Measurements from ENCODE around the gene SAMD7.

The SAMD7 gene, protein sequence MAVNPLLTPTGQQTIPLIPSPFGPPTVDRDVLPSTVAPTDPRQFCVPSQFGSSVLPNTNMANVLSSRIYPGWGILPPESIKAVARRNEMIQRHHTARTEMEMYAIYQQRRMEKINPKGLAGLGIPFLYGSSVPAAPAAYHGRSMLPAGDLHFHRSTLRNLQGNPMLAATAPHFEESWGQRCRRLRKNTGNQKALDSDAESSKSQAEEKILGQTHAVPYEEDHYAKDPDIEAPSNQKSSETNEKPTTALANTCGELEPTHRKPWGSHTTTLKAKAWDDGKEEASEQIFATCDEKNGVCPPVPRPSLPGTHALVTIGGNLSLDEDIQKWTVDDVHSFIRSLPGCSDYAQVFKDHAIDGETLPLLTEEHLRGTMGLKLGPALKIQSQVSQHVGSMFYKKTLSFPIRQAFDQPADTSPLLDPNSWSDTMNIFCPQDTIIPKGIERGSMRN

GRCh38 chr3:169911272-169911671, at the start of gene SAMD7:
TSS of gene SAMD7 (plus strand) at chr3:169911572. CDS start at chr3:169919499, 7,927 bp downstream.
- no peak within 1 kb of the TSS for H3K27ac ChIP-seq (ENCODE audit: low read depth, low read length)
- peaks cover 16% of the 10 kb centered on the region for H3K4me1 ChIP-seq (ENCODE audit: control insufficient read depth, insufficient read depth, low read length)
- H3K9me3 ChIP-seq (ENCODE audit: control insufficient read depth, insufficient read depth, low read depth, low read length): no peaks in the 10 kb centered on the region
- no peak within 1 kb of the TSS for H3K9ac ChIP-seq (ENCODE audit: low read length)
- no peak within 1 kb of the TSS for H3K4me3 ChIP-seq (ENCODE audit: low read depth, low read length)
- H3K36me3 ChIP-seq (ENCODE audit: control insufficient read depth, insufficient read depth, low read length): no peaks in the 10 kb centered on the region
- H3K27me3 ChIP-seq (ENCODE audit: control insufficient read depth, insufficient read depth, low read length): no peaks in the 10 kb centered on the region

- H3K9ac ChIP-seq (ENCODE audit: low read length): no peak overlapping the region
- H3K36me3 ChIP-seq (ENCODE audit: control insufficient read depth, insufficient read depth, low read length): no peaks in the 10 kb centered on the region
- H3K4me1 ChIP-seq (ENCODE audit: control insufficient read depth, insufficient read depth, low read length): peaks cover 2% of the 10 kb centered on the region; the same call in 1 of the 2 replicates
- H3K9me3 ChIP-seq (ENCODE audit: control insufficient read depth, insufficient read depth, low read depth, low read length): no peaks in the 10 kb centered on the region
- H3K4me3 ChIP-seq (ENCODE audit: low read depth, low read length): no peak overlapping the region
- H3K27me3 ChIP-seq (ENCODE audit: control insufficient read depth, insufficient read depth, low read length): no peaks in the 10 kb centered on the region
- H3K27ac ChIP-seq (ENCODE audit: low read depth, low read length): no peak overlapping the region
These were observed 49.5 kb upstream of the SAMD7 start for GRCh38 chr3:169861871-169862270.

GRCh38 chr3:169863458-169863899, 47.9 kb upstream of the SAMD7 start:
- H3K27me3 ChIP-seq (ENCODE audit: control insufficient read depth, insufficient read depth, low read length): no peaks in the 10 kb centered on the region
- H3K9ac ChIP-seq (ENCODE audit: low read length): no peak overlapping the region
- no peak overlapping the region for H3K4me3 ChIP-seq (ENCODE audit: low read depth, low read length)
- no peaks in the 10 kb centered on the region for H3K36me3 ChIP-seq (ENCODE audit: control insufficient read depth, insufficient read depth, low read length)
- no peaks in the 10 kb centered on the region for H3K9me3 ChIP-seq (ENCODE audit: control insufficient read depth, insufficient read depth, low read depth, low read length)
- H3K4me1 ChIP-seq (ENCODE audit: control insufficient read depth, insufficient read depth, low read length): peaks cover 2% of the 10 kb centered on the region; the same call in 1 of the 2 replicates
- H3K27ac ChIP-seq (ENCODE audit: low read depth, low read length): no peak overlapping the region

- Histone ChIP-seq H3K27me3 (ENCODE audit: control insufficient read depth, insufficient read depth, low read length) (no peaks in the 10 kb centered on the region), H3K9me3 (ENCODE audit: control insufficient read depth, insufficient read depth, low read depth, low read length) (no peaks in the 10 kb centered on the region), H3K36me3 (ENCODE audit: control insufficient read depth, insufficient read depth, low read length) (no peaks in the 10 kb centered on the region), H3K4me3 (ENCODE audit: low read depth, low read length) (no peak overlapping the region), H3K4me1 (ENCODE audit: control insufficient read depth, insufficient read depth, low read length) (peaks cover 2% of the 10 kb centered on the region; the same call in 1 of the 2 replicates), H3K9ac (ENCODE audit: low read length) (no peak overlapping the region), H3K27ac (ENCODE audit: low read depth, low read length) (no peak overlapping the region)
These were observed 47.1 kb upstream of the SAMD7 start for GRCh38 chr3:169864270-169864669.

- Histone ChIP-seq H3K27ac (ENCODE audit: low read depth, low read length) (no peak overlapping the region), H3K4me1 (ENCODE audit: control insufficient read depth, insufficient read depth, low read length) (peaks cover 5% of the 10 kb centered on the region; the same call in 1 of the 2 replicates), H3K4me3 (ENCODE audit: low read depth, low read length) (no peak overlapping the region), H3K9ac (ENCODE audit: low read length) (no peak overlapping the region), H3K9me3 (ENCODE audit: control insufficient read depth, insufficient read depth, low read depth, low read length) (no peaks in the 10 kb centered on the region), H3K27me3 (ENCODE audit: control insufficient read depth, insufficient read depth, low read length) (no peaks in the 10 kb centered on the region), H3K36me3 (ENCODE audit: control insufficient read depth, insufficient read depth, low read length) (no peaks in the 10 kb centered on the region)
These were observed 46.1 kb upstream of the SAMD7 start for GRCh38 chr3:169865176-169865767.

DNA sequence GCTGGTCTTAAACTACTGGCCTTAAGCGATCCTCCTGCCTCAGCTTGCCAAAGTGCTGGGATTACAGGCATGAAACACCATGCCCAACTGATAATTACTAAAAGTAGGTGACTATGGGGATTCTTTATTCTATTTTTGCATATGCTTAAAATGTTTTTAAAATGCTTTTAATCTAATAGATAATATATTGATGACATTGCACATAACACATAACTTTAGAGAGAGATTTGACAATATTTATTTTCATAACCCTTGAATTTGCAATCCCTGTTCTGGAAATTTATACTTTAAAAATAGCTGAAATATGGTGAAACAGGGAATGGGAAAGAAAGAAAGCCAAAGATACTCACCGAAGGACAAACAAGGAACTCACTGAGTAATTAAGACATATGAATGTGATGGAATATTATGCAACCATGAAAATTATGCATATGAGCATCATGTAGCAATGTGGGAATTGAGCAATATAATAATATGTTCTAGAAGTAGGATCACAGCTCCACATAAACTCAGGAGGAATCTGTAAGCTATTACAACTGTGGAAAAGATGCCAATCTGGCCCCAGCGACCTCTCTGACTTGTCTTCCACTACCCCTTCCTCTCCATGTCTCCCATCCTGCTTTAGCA, 43.7 kb upstream of the SAMD7 start:
- Histone ChIP-seq H3K27me3 (ENCODE audit: control insufficient read depth, insufficient read depth, low read length) (no peaks in the 10 kb centered on the region), H3K27ac (ENCODE audit: low read depth, low read length) (no peak overlapping the region), H3K4me3 (ENCODE audit: low read depth, low read length) (no peak overlapping the region), H3K9ac (ENCODE audit: low read length) (no peak overlapping the region), H3K4me1 (ENCODE audit: control insufficient read depth, insufficient read depth, low read length) (peaks cover 4% of the 10 kb centered on the region; the same call in 1 of the 2 replicates), H3K9me3 (ENCODE audit: control insufficient read depth, insufficient read depth, low read depth, low read length) (no peaks in the 10 kb centered on the region), H3K36me3 (ENCODE audit: control insufficient read depth, insufficient read depth, low read length) (no peaks in the 10 kb centered on the region)

- Histone ChIP-seq H3K4me1 (ENCODE audit: control insufficient read depth, insufficient read depth, low read length) (peaks cover 4% of the 10 kb centered on the region; the same call in 1 of the 2 replicates), H3K4me3 (ENCODE audit: low read depth, low read length) (no peak overlapping the region), H3K27me3 (ENCODE audit: control insufficient read depth, insufficient read depth, low read length) (no peaks in the 10 kb centered on the region), H3K9ac (ENCODE audit: low read length) (no peak overlapping the region), H3K9me3 (ENCODE audit: control insufficient read depth, insufficient read depth, low read depth, low read length) (no peaks in the 10 kb centered on the region), H3K27ac (ENCODE audit: low read depth, low read length) (no peak overlapping the region), H3K36me3 (ENCODE audit: control insufficient read depth, insufficient read depth, low read length) (no peaks in the 10 kb centered on the region)
These were observed 43.0 kb upstream of the SAMD7 start for GRCh38 chr3:169868369-169868768.

DNA sequence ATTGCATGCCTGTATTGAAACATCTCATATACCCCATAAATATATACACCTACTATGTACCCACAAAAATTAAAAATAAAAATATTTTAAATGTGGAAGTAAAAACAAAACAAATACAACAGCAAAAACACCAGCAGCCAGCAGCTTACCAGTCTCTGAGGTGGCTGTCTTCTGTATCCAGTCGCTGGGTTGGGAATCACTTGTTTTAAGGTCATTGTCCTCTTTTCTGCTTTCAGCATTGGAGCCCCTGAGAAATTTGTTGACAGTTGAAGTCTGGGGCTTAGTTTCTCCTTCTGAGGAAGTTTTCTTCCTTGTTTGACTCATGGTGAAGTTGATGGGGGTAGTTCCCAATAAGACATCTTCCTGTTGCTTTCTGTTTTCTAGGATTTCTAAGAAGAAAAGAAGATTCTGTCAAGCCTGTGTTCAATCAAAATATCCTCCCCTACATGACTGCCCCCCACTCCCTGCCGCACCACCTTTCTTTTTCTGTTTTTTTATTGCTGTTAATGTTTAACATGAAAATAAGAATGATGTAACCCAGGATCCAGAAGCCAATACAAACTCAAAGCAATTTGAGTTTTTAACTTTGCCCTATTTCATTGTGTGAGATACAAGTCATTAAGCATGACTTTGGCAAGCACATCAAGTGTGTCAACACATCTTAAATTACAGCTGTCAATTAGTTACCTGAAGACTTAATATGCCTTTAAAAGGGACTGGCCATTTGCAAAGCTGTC, 41.7 kb upstream of the SAMD7 start, which contains the start of gene LRRC31:
Gene LRRC31 (minus strand): TSS at position 452 of the 737 bp plus-strand sequence. CDS start 128 bp downstream, at position 324.
- Histone ChIP-seq H3K9me3 (ENCODE audit: control insufficient read depth, insufficient read depth, low read depth, low read length) (no peaks in the 10 kb centered on the region), H3K36me3 (ENCODE audit: control insufficient read depth, insufficient read depth, low read length) (no peaks in the 10 kb centered on the region), H3K4me3 (ENCODE audit: low read depth, low read length) (no peak within 1 kb of the TSS), H3K27ac (ENCODE audit: low read depth, low read length) (no peak within 1 kb of the TSS), H3K27me3 (ENCODE audit: control insufficient read depth, insufficient read depth, low read length) (no peaks in the 10 kb centered on the region), H3K9ac (ENCODE audit: low read length) (no peak within 1 kb of the TSS), H3K4me1 (ENCODE audit: control insufficient read depth, insufficient read depth, low read length) (peaks cover 4% of the 10 kb centered on the region; the same call in 1 of the 2 replicates)

- Histone ChIP-seq H3K36me3 (ENCODE audit: control insufficient read depth, insufficient read depth, low read length) (no peaks in the 10 kb centered on the region), H3K4me3 (ENCODE audit: low read depth, low read length) (no peak overlapping the region), H3K4me1 (ENCODE audit: control insufficient read depth, insufficient read depth, low read length) (peaks cover 4% of the 10 kb centered on the region; the same call in 1 of the 2 replicates), H3K9me3 (ENCODE audit: control insufficient read depth, insufficient read depth, low read depth, low read length) (0 out of 2 replicates have a peak, but pooled peaks cover 3% of the 10 kb centered on the region), H3K27me3 (ENCODE audit: control insufficient read depth, insufficient read depth, low read length) (no peaks in the 10 kb centered on the region), H3K9ac (ENCODE audit: low read length) (no peak overlapping the region), H3K27ac (ENCODE audit: low read depth, low read length) (no peak overlapping the region)
These were observed 40.1 kb upstream of the SAMD7 start for GRCh38 chr3:169871129-169871886.

- H3K4me1 ChIP-seq (ENCODE audit: control insufficient read depth, insufficient read depth, low read length): no peaks in the 10 kb centered on the region
- H3K9ac ChIP-seq (ENCODE audit: low read length): no peak overlapping the region
- H3K36me3 ChIP-seq (ENCODE audit: control insufficient read depth, insufficient read depth, low read length): no peaks in the 10 kb centered on the region
- H3K27me3 ChIP-seq (ENCODE audit: control insufficient read depth, insufficient read depth, low read length): no peaks in the 10 kb centered on the region
- no peak overlapping the region for H3K4me3 ChIP-seq (ENCODE audit: low read depth, low read length)
- no peak overlapping the region for H3K27ac ChIP-seq (ENCODE audit: low read depth, low read length)
- 0 out of 2 replicates have a peak, but pooled peaks cover 3% of the 10 kb centered on the region for H3K9me3 ChIP-seq (ENCODE audit: control insufficient read depth, insufficient read depth, low read depth, low read length)
These were observed 32.3 kb upstream of the SAMD7 start for GRCh38 chr3:169879013-169879557.

Measured in HUES6 (cell line).